Stomach (tissue), 4 donors: ENCODE data around the gene FABP6.

Experiments
- POLR2A ChIP-seq, 4 donors: fragments of 450-650 bp; IDR thresholded peaks; one replicate each; pipeline ENCODE4 v1.6.1; 2016; ENCODE audit warnings: antibody characterized with exemption in 4 of 4, control low read depth in 2 of 4, mild to moderate bottlenecking in 1 of 4, moderate library complexity in 1 of 4
- POLR2AphosphoS5 ChIP-seq, 3 donors: sonication (generic); formaldehyde crosslinking; IDR thresholded peaks; one replicate each; pipeline ENCODE4 v1.6.1; 2016; ENCODE audit warnings: antibody characterized with exemption in 3 of 3

DNA sequence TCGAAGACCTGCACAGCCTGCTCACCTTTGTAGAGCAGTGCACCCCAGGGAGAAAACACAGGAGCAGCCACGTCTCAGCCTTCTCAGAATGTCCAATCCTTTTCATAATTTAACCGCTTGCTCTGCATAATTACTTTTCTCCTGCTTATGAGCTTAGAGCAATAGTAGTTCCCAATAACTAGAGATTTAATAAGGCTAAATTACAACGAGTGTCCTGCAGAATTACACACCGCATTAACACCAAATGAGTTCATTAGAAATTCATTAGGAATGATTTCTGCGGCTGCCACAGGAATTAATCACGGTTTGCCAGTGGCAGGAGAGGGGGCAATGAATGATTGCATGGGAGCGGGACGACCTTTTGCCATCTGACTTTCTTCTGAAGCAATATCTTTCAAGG is 18.7 kb upstream of the FABP6 start:
- TF ChIP-seq POLR2A (IDR thresholded peaks at IDR 0.05) (no peak), POLR2AphosphoS5 (IDR thresholded peaks at IDR 0.05) (no peak)
